Natural killer cell treated with Interleukin-12 subunit alpha and Interleukin-12 subunit beta and Interleukin-15 and Interleukin-18, amount 100 ng/mL, for 72 hours (primary cell): Measurements from ENCODE around the gene SWT1. TPM values are rescaled to one million over a fixed set of nuclear protein-coding genes. Genes with fewer than 3 reads are reported as not detected.
"Not testable (repeated sequence)": the region's sequence is repeated elsewhere in the genome, so short reads cannot be mapped to it uniquely, and the experiment has no call there.

Experiments
- ATAC-seq, 2 donors: fragments of 150-1000 bp; cut with Tn5 transposase in 1 of 2; sonication (Bioruptor Pico), chemical (Tn5 transposase) in 1 of 2; 2 replicates each; pipeline ENCODE4 v1.10.0; 2021
- DNase-seq: peaks from one replicate; pipeline ENCODE4 v3.0.0; 2022; ENCODE audit warnings: low spot score
- H3K27ac Mint-ChIP-seq, 2 donors: 1 replicate in 1 of 2; 2 replicates in 1 of 2; pipeline ENCODE4 v1.8.0; 2022; ENCODE audit warnings: mixed read lengths in 2 of 2, mild to moderate bottlenecking in 1 of 2, moderate library complexity in 1 of 2
- H3K27me3 Mint-ChIP-seq, 2 donors: 1 replicate in 1 of 2; 2 replicates in 1 of 2; pipeline ENCODE4 v1.8.0; 2022; ENCODE audit warnings: mixed read lengths in 2 of 2
- H3K36me3 Mint-ChIP-seq: one replicate; pipeline ENCODE4 v1.8.0; 2022; ENCODE audit warnings: mixed read lengths
- H3K4me1 Mint-ChIP-seq, 2 donors: 1 replicate in 1 of 2; 2 replicates in 1 of 2; pipeline ENCODE4 v1.8.0; 2022; ENCODE audit warnings: low read depth in 2 of 2, mixed read lengths in 2 of 2, mild to moderate bottlenecking in 1 of 2
- H3K4me3 Mint-ChIP-seq: one replicate; pipeline ENCODE4 v1.8.0; 2022; ENCODE audit warnings: mixed read lengths
- H3K9me3 Mint-ChIP-seq: 2 replicates; pipeline ENCODE4 v1.8.0; 2022; ENCODE audit warnings: mixed read lengths
- total RNA-seq, 2 donors: library from RNA; stranded (reverse); gene quantifications; one replicate each; pipeline ENCODE4 v1.2.3, GENCODE V29; 2022

SWT1 gene
- total RNA-seq, 2 donors from 2014 or later = 2.2 to 2.3 TPM

DNA sequence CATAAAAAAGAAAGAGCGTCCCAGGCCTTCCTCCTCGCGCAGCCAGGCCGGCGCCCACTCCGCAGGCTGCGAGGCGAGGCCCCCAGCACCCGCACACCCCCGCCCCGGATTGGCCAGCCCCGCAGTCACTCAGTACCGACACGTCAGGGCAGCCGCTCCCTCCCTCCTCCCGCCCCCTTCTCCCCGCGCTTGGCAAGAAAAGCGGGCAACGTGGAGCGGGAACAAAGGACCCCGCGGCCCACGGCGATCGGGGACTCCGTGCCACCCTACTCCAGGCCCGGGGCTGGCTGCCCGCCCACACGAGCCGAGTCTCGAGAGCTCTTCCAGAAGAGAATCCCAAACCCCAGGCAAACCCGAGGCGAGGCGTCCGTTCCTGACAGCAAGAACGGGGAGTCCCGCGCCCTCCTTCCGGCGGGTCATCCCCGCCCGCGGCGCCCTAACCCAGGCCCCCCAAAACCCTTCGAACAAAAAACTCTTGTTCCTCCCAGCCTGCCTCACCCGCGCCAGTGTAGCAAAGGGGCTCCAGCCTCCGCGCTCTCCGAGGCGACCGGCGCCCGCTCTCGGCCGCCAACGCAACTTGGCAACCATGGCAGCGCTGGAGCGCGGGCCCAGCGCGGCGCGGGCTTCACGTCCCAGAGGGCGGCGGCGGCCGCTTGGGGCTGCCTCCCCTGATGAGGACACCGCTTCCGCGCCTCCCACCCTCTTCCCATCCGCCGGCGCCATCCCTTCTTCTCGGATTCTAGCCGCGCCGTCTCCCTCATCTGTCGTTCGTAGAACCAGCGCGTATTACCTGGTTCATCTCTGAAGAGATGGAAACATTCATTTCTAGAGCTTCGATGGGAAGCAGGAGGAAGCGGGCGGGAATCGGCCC is 159.4 kb downstream of the SWT1 start:
- ATAC-seq = peak; percentile 68 to 71
- Mint-ChIP-seq H3K4me1 (peaks cover 45 to 57% of the 10 kb centered on the region in 2 donors), H3K27me3 (no peaks in the 10 kb centered on the region)

DNA sequence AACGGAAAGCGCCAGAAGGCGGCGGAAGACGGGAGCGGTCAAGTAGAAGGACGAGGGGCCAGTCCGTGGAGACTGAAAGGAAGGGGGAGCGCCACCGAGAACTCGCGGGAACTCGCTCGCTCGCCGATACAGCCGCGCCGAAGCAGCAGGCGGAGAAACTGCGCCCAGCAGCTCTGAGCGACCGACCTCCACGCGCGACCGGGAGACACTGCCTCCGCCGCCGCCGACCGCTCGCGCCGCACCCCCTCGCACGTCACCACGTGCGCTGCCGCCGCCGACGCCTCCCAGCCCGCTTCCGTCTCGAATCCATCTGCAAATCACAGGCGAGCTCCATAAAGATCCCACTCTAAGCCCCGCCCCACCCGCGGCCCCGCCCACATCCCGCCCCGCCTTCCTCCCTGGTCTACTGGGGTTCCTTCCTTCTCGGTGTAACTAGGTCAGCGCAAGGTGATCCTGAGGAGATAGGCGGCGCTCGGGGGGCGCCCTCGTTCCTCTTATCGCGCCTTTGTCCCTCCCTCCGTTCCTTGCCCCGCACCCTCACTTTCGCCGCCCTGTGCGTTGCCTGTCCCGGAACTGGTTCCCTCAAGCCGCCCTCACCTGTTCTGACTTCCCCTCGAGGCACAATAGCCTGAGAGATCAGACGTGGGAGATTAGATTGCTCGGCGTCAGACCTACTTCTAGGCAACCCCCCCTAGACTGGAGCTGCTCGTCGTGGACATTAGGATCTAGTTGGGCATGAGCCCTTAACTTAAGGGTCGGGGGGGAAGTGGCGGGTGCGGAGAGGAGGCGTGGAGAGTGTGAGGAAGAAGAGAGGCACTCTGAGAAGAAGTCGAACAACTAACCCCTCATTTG is 160.3 kb downstream of the SWT1 start, which contains the start of gene IVNS1ABP:
Gene IVNS1ABP (minus strand): TSS at position 210 of the 852 bp plus-strand sequence. CDS start 7,750 bp downstream, outside the sequence.
- H3K9me3 Mint-ChIP-seq = peaks cover 6% of the 10 kb centered on the region
- no peaks in the 10 kb centered on the region for H3K27me3 Mint-ChIP-seq
- peak within 1 kb of the TSS; percentile 87 to 98 for H3K27ac Mint-ChIP-seq
- DNase-seq = peak; percentile 97
- peaks cover 52% of the 10 kb centered on the region for H3K36me3 Mint-ChIP-seq
- peak; percentile 84 to 88 for ATAC-seq
- H3K4me3 Mint-ChIP-seq = peak within 1 kb of the TSS; percentile 92
- H3K4me1 Mint-ChIP-seq = peaks cover 37 to 50% of the 10 kb centered on the region in 2 donors

More for the DNA sequence above, 159.4 kb downstream of the SWT1 start:
- Mint-ChIP-seq H3K9me3 (peaks cover 6% of the 10 kb centered on the region), H3K27ac (peak overlapping the region; percentile 87 to 98), H3K4me3 (peak overlapping the region; percentile 92), H3K36me3 (peaks cover 60% of the 10 kb centered on the region)
- DNase-seq = peak; percentile 96

DNA sequence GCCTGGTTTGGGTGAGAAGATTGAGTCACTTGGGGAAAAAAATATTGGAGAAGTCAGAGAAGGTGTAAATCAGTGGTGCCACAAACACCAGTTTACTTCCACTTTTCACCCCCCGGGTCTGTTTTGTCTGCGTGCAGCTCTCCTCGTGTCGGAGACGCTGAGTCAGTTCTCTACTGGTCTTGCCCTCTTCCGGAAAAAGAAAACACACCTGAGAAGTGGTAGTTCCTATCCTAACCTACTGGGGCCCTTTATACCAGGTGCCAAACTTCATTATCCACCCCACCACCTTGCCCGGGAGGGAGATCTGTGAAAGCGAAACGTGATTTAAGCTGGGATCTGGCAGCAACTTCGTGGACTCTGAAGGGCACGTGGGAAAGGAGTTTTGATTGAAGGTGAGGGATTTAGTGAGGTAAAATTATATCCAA is 160.9 kb downstream of the SWT1 start:
- Mint-ChIP-seq H3K4me3 (peak overlapping the region; percentile 92), H3K36me3 (peaks cover 46% of the 10 kb centered on the region), H3K4me1 (peaks cover 35 to 47% of the 10 kb centered on the region in 2 donors), H3K27me3 (no peaks in the 10 kb centered on the region), H3K9me3 (peaks cover 6% of the 10 kb centered on the region), H3K27ac (peak overlapping the region; percentile 87 to 98)
- ATAC-seq (no peak), DNase-seq (peak; percentile 92)

DNA sequence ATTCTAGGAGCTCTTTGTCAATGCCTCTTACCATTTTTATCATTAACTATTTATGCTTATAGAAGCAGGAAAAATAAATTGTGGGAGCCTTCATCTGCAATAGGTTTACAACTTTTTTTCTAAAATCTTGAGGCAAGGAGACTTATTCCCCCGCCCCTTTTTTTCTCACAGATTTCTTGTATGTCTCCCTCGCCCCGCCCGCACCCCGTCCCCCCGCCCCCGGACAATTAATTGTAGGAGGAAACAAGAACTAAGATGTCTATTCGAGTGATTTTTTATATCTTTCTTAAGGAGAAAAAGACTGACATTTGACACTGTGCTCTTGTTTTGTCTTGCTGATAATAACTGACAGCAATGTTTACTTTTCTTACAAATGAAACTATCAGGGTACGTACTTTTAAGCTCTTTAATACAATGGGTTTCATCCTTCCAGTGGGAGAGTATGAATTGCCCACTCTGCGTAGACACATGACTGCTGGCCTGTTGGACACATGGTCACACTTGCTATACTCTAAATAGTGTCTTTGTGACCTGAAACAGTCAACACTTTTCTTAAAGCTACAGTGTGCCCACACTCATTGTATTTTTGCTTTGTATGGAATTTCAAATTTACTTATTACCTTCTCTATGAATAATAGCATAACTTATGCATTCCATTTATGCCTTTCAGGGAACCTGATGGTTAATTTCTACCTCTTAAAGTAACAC is 161.6 kb downstream of the SWT1 start:
- no peak for ATAC-seq

DNA sequence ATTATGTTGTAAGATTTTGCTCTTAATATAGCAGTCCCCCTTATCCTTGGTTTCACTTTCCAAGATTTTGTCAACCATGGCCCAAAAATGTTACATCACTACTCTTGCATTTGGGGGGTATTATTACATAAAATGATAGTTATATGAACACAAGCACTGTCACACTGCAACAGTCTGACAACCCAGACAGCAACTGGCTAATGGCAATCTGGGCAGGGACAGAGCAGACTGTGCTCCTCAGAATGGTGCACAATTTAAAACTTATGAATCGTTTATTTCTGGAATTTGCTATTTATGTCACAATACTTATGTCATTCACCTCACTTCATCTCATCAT is 162.1 kb downstream of the SWT1 start:
- H3K27ac Mint-ChIP-seq = peak overlapping the region; percentile 87 to 98
- H3K4me1 Mint-ChIP-seq = peaks cover 32 to 37% of the 10 kb centered on the region in 2 donors
- H3K9me3 Mint-ChIP-seq = peaks cover 6% of the 10 kb centered on the region

More for the DNA sequence above, 161.6 kb downstream of the SWT1 start:
- DNase-seq = no peak
- Mint-ChIP-seq H3K27ac (peak overlapping the region; percentile 87 to 98), H3K4me1 (peaks cover 33 to 42% of the 10 kb centered on the region in 2 donors), H3K4me3 (peak overlapping the region; percentile 92), H3K27me3 (no peaks in the 10 kb centered on the region), H3K36me3 (peaks cover 40% of the 10 kb centered on the region), H3K9me3 (peaks cover 6% of the 10 kb centered on the region)

DNA sequence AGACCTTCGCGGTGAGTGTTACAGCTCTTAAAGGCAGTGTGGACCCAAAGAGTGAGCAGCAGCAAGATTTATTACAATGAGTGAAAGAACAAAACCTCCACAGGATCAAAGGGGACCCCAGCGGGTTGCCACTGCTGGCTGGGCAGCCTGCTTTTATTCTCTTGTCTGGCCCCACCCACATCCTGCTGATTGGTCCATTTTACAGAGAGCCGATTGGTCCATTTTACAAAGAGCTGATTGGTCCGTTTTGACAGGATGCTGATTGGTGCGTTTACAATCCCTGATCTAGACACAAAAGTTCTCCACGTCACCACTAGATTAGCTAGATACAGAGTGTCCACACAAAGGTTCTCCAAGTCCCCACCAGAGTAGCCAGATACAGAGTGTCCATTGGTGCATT is 164.1 kb downstream of the SWT1 start:
- peak overlapping the region; percentile 53 to 98 for H3K27ac Mint-ChIP-seq
- DNase-seq, H3K9me3 Mint-ChIP-seq, ATAC-seq, H3K27me3 Mint-ChIP-seq, H3K4me3 Mint-ChIP-seq: not testable (repeated sequence)
- H3K4me1 Mint-ChIP-seq = peaks cover 29 to 30% of the 10 kb centered on the region in 2 donors
- peaks cover 15% of the 10 kb centered on the region for H3K36me3 Mint-ChIP-seq

More for the DNA sequence above, 162.1 kb downstream of the SWT1 start:
- ATAC-seq (no peak), DNase-seq (no peak)
- H3K27me3 Mint-ChIP-seq = no peaks in the 10 kb centered on the region
- H3K4me3 Mint-ChIP-seq = peak overlapping the region; percentile 39
- peaks cover 34% of the 10 kb centered on the region for H3K36me3 Mint-ChIP-seq

DNA sequence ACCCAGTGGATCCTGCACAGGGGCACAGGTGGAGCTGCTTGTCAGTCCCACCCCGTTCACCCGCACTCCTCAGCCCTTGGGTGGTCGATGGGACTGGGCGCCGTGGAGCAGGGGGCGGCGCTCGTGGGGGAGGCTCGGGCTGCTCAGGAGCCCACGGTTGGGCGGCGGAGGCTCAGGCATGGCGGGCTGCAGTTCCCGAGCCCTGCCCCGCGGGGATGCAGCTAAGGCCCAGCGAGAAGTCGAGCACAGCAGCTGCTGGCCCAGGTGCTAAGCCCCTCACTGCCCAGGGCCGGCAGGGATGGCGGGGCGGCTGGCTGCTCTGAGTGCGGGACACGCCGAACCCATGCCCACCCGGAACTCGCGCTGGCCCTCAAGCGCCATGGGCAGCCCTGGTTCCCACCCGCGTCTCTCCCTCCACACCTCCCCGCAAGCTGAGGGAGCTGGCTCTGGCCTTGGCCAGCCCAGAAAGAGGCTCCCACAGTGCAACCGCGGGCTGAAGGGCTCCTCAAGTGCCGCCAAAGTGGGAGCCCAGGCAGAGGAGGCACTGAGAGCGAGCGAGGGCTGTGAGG is 164.8 kb downstream of the SWT1 start:
- Mint-ChIP-seq H3K36me3 (peaks cover 15% of the 10 kb centered on the region), H3K4me1 (peaks cover 29 to 30% of the 10 kb centered on the region in 2 donors), H3K27ac (peak overlapping the region in 1 of 2 donors; percentile 98)
- H3K4me3 Mint-ChIP-seq, H3K27me3 Mint-ChIP-seq, H3K9me3 Mint-ChIP-seq, ATAC-seq, DNase-seq: not testable (repeated sequence)

DNA sequence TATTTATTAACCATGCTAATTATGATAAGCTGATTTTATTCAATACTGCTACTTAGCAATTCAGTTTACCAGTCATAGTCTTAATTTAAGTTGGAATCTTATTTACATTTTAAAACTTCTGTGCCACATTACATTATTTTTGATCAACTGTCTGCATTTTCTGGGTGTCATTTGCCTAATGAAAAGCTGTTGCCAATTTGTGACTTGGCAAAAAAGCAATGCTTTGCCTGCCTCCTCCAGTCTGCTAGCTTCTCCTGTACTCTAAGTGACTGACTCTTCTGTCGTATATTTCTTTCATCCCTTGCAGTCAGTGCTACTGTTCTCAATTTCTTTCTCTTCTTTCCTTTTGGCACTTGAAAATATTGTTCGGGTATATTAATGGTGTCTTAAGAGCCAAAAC is 165.7 kb downstream of the SWT1 start:
- ATAC-seq (no peak), DNase-seq (no peak)
- Mint-ChIP-seq H3K9me3 (peaks cover 6% of the 10 kb centered on the region), H3K4me1 (peaks cover 28 to 30% of the 10 kb centered on the region in 2 donors), H3K27ac (peak overlapping the region in 1 of 2 donors; percentile 80), H3K4me3 (no peak overlapping the region), H3K27me3 (no peaks in the 10 kb centered on the region), H3K36me3 (peaks cover 11% of the 10 kb centered on the region)

DNA sequence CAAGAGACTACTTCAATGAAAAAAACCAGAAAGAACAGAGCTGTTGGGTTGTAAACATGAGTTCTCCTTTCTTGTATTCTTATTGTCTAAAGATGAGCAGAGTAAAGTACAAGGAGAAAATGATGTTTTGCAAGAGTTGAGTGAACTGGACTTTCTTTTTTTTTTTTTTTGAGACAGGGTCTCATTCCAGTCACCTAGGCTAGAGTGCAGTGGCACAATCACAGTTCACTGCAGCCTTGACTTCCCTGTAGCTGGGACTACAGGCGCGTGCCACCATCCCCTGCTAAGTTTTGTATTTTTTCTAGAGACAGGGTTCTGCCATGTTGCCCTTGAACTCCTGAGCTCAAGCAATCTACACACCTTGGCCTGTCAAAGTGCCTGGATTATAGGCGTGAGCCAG is 167.2 kb downstream of the SWT1 start:
- H3K4me1 Mint-ChIP-seq = peaks cover 21 to 29% of the 10 kb centered on the region in 2 donors
- H3K36me3 Mint-ChIP-seq = peaks cover 23% of the 10 kb centered on the region
- H3K9me3 Mint-ChIP-seq = peaks cover 12% of the 10 kb centered on the region
- no peaks in the 10 kb centered on the region for H3K27me3 Mint-ChIP-seq
- H3K4me3 Mint-ChIP-seq = no peak overlapping the region
- H3K27ac Mint-ChIP-seq = no peak overlapping the region
- ATAC-seq (no peak), DNase-seq (no peak)

DNA sequence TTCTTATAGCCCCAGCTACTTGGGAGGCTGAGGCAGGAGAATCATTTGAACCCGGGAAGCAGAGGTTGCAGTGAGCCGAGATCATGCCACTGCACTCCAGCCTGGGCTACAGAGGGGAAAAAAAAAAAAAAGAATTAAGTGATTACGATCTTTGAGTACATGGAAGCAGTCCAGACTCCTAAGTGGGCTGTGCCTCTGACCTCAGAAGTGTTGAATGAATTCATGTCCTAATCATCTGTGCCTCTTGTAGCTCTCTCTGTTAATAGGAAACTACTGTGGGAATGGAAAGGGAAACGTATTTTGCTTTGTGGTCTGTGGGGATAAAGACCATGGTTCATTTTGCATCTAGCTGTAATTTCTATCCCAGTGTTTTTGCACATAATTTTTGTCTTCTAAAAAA is 168.4 kb downstream of the SWT1 start:
- DNase-seq (no peak), ATAC-seq (no peak)
- Mint-ChIP-seq H3K27ac (no peak overlapping the region), H3K36me3 (peaks cover 21% of the 10 kb centered on the region), H3K4me1 (peaks cover 14 to 24% of the 10 kb centered on the region in 2 donors), H3K27me3 (no peaks in the 10 kb centered on the region), H3K9me3 (peaks cover 12% of the 10 kb centered on the region), H3K4me3 (no peak overlapping the region)

DNA sequence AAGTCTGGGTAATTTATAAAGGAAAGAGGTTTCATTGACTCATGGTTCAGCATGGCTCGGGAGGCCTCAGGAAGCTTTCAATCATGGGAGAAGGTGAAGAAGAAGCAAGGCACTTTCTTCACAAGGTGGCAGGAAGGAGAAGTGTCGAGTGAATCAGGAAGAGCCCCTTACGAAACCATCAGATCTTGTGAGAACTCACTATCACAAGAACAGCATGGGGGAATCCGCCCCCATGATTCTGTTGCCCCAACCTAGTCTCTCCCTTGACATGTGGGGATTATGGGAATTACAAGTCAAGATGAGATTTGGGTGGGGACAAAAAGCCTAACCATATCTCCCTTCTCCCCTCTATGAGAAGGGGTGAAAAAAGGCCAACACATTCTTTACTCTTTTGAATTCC is 171.3 kb downstream of the SWT1 start:
- Mint-ChIP-seq H3K36me3 (peaks cover 12% of the 10 kb centered on the region), H3K9me3 (peaks cover 6% of the 10 kb centered on the region), H3K4me3 (peak overlapping the region; percentile 22), H3K4me1 (peaks cover 12 to 22% of the 10 kb centered on the region in 2 donors), H3K27me3 (no peaks in the 10 kb centered on the region), H3K27ac (peak overlapping the region; percentile 29 to 72)
- ATAC-seq = no peak
- no peak for DNase-seq

DNA sequence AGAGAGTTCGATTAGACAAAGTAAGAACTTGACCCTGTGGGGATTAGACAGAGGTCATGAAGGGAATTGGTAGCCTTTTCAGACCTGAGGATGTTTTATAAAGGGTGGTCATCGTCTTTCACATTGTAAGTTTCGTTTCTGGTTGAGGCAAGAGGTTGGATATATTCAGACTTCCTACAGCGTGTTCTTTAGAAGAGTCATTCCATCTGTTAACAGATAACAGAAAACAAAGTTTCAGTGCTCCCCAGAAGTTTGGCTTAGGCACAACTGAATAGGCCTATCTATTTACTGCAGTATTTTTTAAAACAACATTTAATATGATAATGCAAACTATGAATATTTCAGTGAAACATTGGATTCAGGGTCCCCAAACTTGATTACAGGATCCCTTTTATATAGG is 177.2 kb downstream of the SWT1 start:
- peaks cover 37 to 40% of the 10 kb centered on the region in 2 donors for H3K4me1 Mint-ChIP-seq
- H3K36me3 Mint-ChIP-seq = peaks cover 4% of the 10 kb centered on the region
- ATAC-seq (no peak), DNase-seq (no peak)
- no peaks in the 10 kb centered on the region for H3K27me3 Mint-ChIP-seq
- no peak overlapping the region for H3K27ac Mint-ChIP-seq
- no peak overlapping the region for H3K4me3 Mint-ChIP-seq
- no peaks in the 10 kb centered on the region for H3K9me3 Mint-ChIP-seq

DNA sequence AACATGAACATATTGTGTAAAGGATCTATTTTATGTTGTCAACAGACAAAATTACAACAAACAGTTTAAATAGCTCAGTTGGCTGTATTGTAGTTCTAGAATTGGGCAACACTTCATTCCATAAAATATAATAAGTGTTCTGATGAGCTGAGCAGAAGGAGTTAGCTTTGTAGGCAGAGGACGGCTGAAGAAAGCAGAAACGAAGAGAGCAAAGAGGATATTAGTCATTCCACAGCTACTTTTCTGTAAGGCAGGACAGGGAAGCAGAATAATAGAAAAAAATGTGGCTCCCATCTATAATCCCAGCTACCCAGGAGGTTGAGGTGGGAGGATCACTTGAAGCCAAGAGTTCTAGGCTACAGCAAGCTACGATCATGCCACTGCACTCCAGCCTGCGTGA is 180.3 kb downstream of the SWT1 start:
- no peaks in the 10 kb centered on the region for H3K9me3 Mint-ChIP-seq
- ATAC-seq = no peak
- H3K4me3 Mint-ChIP-seq = peak overlapping the region; percentile 67
- no peaks in the 10 kb centered on the region for H3K27me3 Mint-ChIP-seq
- H3K36me3 Mint-ChIP-seq = peaks cover 4% of the 10 kb centered on the region
- DNase-seq = no peak
- peak overlapping the region; percentile 91 to 92 for H3K27ac Mint-ChIP-seq
- peaks cover 58 to 65% of the 10 kb centered on the region in 2 donors for H3K4me1 Mint-ChIP-seq
